IPS-15b (cell line): Measurements from ENCODE around the gene MCM10.
"Not testable (repeated sequence)": the region's sequence is repeated elsewhere in the genome, so short reads cannot be mapped to it uniquely, and the experiment has no call there.

Experiments
- H3K27me3 ChIP-seq: one replicate; pipeline ENCODE4 v1.6.1; 2013; ENCODE audit warnings: low read length; ENCODE audit not compliant: control insufficient read depth, insufficient read depth
- H3K36me3 ChIP-seq: one replicate; pipeline ENCODE4 v1.6.1; 2013; ENCODE audit warnings: low read length; ENCODE audit not compliant: control insufficient read depth, insufficient read depth
- H3K4me1 ChIP-seq: one replicate; pipeline ENCODE4 v1.6.1; 2013; ENCODE audit warnings: mild to moderate bottlenecking, low read length; ENCODE audit not compliant: control insufficient read depth, insufficient read depth
- H3K4me3 ChIP-seq: one replicate; pipeline ENCODE4 v1.5.1; 2013; ENCODE audit warnings: low read depth, low read length
- H3K9ac ChIP-seq: one replicate; pipeline ENCODE4 v1.6.1; 2013; ENCODE audit warnings: low read depth, mild to moderate bottlenecking, low read length
- H3K9me3 ChIP-seq: one replicate; pipeline ENCODE4 v1.6.1; 2013; ENCODE audit warnings: mild to moderate bottlenecking, low read length; ENCODE audit not compliant: control insufficient read depth, insufficient read depth

Gene MCM10

DNA sequence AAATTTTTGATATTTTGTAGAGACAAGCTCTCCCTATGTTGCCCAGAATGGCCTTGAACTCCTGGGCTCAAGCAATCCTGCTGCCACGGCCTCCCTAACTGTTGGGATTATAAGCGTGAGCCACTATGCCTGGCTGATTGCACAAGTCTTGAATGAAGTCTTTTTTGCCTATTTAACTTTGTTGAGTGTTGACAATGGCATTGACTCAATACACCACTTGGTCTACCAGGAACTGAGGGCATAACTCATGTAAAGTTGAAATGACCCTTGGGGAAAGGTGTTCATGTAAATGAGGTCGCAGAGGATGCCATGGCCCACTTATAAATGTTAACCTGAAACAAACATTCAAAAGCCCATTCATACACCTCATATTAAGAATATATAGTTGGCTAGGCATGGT is 80.3 kb downstream of the MCM10 start:
- H3K4me3 ChIP-seq, result no peak overlapping the region
- no peak overlapping the region for H3K9ac ChIP-seq
- no peaks in the 10 kb centered on the region for H3K27me3 ChIP-seq
- H3K4me1 ChIP-seq, result no peaks in the 10 kb centered on the region
- H3K9me3 ChIP-seq, result no peaks in the 10 kb centered on the region
- H3K36me3 ChIP-seq, result no peaks in the 10 kb centered on the region

DNA sequence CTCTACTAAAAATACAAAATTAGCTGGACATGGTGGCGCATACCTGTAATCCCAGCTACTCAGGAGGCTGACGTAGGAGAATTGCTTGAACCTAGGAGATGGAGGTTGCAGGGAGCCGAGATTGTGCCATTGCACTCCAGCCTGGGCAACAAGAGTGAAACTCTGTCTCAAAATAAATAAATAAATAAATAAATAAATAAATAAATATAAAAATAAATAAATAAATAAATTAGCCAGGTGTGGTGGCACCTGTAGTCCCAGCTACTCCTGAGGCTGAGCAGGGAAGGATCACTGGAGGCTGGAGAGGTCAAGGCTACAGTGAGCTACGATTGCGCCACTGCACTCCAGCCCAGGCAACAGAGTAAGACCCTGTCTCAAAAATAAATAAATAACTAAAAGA is 80.9 kb downstream of the MCM10 start:
- not testable (repeated sequence) for H3K36me3 ChIP-seq, H3K27me3 ChIP-seq, H3K4me1 ChIP-seq, H3K4me3 ChIP-seq, H3K9ac ChIP-seq, H3K9me3 ChIP-seq

DNA sequence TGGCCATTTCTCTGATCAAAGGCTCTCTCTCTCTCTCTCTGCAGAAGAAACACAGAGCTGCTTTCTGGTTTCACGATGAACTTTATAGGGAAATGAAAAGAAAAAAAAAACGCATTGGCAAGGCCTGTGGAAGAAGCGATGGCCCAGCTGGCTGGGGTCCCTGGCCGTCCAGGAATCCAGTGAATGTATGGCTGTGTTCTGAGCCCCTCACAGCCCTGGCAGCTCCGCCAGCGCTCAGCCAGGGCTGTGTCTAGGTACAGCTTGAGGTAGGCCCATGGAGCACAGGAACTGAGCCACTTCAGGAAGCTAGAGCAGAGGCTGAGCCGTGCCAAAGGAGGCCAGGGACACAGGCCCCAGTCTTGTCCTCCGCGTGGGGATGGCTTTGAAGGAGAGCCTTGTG is 85.9 kb downstream of the MCM10 start:
- no peaks in the 10 kb centered on the region for H3K4me1 ChIP-seq
- no peak overlapping the region for H3K9ac ChIP-seq
- no peaks in the 10 kb centered on the region for H3K9me3 ChIP-seq
- no peak overlapping the region for H3K4me3 ChIP-seq
- H3K27me3 ChIP-seq, result no peaks in the 10 kb centered on the region
- no peaks in the 10 kb centered on the region for H3K36me3 ChIP-seq

DNA sequence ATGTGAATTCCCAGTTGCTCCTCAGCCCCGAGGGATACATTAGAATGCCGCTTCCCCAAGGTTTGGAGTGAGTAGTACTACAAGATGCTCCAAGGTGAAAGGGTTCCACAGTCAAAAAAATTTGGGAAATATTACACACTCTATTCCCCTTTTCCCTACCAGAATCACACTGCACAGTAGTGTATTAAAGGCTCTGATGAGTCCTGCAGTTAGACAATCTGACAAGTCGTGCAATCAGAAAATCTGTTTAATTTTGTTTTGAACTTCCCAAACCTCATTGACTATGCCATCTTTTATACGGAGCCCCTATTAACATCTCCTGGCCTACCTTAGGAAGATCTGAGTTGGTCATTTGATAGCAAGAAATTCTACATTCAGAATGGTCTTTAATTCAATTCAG is 86.4 kb downstream of the MCM10 start:
- H3K4me1 ChIP-seq, result no peaks in the 10 kb centered on the region
- no peak overlapping the region for H3K4me3 ChIP-seq
- H3K9ac ChIP-seq, result no peak overlapping the region
- H3K9me3 ChIP-seq, result no peaks in the 10 kb centered on the region
- H3K27me3 ChIP-seq, result no peaks in the 10 kb centered on the region
- no peaks in the 10 kb centered on the region for H3K36me3 ChIP-seq

DNA sequence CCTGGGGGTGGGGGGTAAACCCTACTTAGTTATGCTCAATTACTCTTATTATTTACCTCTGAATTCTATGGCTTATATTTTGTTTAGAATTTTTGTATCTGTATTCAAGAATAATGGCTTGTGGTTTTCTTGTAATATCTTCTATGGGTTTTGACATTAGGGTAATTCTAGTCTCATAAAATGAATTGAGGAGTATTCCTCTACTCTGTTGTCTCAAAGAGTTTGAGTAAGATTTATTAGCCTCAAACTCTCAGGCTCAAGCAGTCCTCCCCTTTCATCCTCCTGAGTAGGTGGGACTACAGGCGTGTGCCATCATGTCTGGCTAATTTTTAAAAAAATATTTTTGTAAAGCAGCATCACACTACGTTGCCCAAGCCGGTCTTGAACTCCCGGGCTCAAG is 92.4 kb downstream of the MCM10 start:
- Histone ChIP-seq H3K36me3 (no peaks in the 10 kb centered on the region), H3K9ac (no peak overlapping the region), H3K4me1 (no peaks in the 10 kb centered on the region), H3K27me3 (no peaks in the 10 kb centered on the region), H3K4me3 (no peak overlapping the region), H3K9me3 (no peaks in the 10 kb centered on the region)

DNA sequence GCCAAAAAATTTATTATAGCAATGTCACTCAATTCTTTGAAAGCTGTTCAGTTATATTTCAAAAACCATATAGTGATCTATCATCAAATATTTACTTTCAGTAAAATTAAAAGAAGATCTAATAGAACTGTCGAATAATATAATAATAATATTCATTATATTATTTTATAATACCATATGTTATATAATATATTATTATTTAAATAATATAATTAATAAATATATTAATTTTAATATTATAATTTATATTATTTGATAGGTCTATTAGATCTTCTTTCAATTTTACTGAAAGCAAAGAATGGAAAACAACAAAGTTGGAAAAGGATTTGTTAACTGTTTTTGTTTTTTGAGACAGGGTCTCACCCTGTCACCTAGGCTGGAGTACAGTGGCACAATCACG is 95.3 kb downstream of the MCM10 start:
- Histone ChIP-seq H3K4me3 (no peak overlapping the region), H3K9ac (no peak overlapping the region), H3K9me3 (no peaks in the 10 kb centered on the region), H3K27me3 (no peaks in the 10 kb centered on the region), H3K36me3 (no peaks in the 10 kb centered on the region), H3K4me1 (no peaks in the 10 kb centered on the region)

DNA sequence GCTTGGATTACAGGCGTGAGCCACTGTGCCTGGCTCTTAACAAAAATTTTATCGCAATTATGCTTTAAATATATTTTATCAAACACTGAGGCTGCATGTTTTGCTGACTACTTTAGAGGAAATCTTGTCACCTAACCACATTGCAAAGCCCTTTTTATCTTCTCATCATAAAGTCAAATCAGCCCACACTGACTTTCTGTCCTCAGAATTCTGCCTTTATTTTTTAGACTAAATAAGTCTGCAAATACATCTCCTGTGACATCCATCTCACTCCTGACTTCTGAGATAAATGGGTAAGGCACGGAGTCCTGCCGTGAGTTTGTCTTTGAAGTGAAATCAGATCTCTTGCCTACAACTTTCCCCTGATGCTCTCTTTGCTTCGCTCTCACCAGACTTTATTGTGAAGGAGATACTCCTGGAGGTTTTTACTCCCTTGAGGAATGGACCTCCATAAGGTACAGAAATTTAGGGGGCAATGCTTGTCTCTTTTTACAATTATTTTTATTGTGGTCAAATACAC is 96.3 kb downstream of the MCM10 start:
- H3K36me3 ChIP-seq, result no peaks in the 10 kb centered on the region
- no peaks in the 10 kb centered on the region for H3K27me3 ChIP-seq
- no peaks in the 10 kb centered on the region for H3K9me3 ChIP-seq
- H3K4me1 ChIP-seq, result no peaks in the 10 kb centered on the region
- no peak overlapping the region for H3K4me3 ChIP-seq
- no peak overlapping the region for H3K9ac ChIP-seq
